Measurements from ENCODE around the gene TCF7L2.

Gene TCF7L2

GRCh38 chr10:113124724-113125123 lies 174.7 kb downstream of the TCF7L2 start:
- DNase-seq (ENCODE audit: low spot score in 2 of 2), result no peak
- peaks cover 20% of the 10 kb centered on the region for H3K27me3 Mint-ChIP-seq
- no peaks in the 10 kb centered on the region for H3K4me1 Mint-ChIP-seq
- ATAC-seq (ENCODE audit: low read depth), result no peak
- peaks cover 1% of the 10 kb centered on the region for H3K9me3 Mint-ChIP-seq
- H3K27ac Mint-ChIP-seq, result no peak overlapping the region
- H3K36me3 Mint-ChIP-seq, result no peaks in the 10 kb centered on the region
- H3K4me3 Mint-ChIP-seq, result no peak overlapping the region

DNA sequence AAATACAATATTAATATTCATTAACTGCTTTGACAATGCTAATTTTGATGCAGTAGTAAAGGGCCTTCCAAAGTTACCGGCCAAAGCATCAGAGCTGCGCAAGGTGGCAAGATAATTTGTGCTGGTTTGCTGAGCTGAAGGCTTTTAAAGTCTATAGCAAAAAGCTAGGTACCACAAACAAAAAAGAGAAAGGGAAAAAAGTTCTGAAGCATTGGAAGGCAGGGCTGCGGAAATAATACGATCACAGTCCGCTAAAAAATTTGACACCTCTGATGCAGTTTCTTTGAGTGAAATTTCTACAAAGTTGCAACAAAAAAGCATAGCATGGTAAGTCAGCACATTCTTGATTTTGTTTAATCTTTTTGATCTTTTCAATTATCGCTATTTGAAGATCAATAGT lies 175.6 kb downstream of the TCF7L2 start:
- H3K9me3 Mint-ChIP-seq, result peaks cover 1% of the 10 kb centered on the region
- no peak for DNase-seq (ENCODE audit: low spot score in 2 of 2)
- H3K27me3 Mint-ChIP-seq, result peaks cover 23% of the 10 kb centered on the region
- ATAC-seq (ENCODE audit: low read depth), result no peak
- H3K36me3 Mint-ChIP-seq, result no peaks in the 10 kb centered on the region
- H3K4me1 Mint-ChIP-seq, result no peaks in the 10 kb centered on the region
- H3K4me3 Mint-ChIP-seq, result no peak overlapping the region
- no peak overlapping the region for H3K27ac Mint-ChIP-seq

DNA sequence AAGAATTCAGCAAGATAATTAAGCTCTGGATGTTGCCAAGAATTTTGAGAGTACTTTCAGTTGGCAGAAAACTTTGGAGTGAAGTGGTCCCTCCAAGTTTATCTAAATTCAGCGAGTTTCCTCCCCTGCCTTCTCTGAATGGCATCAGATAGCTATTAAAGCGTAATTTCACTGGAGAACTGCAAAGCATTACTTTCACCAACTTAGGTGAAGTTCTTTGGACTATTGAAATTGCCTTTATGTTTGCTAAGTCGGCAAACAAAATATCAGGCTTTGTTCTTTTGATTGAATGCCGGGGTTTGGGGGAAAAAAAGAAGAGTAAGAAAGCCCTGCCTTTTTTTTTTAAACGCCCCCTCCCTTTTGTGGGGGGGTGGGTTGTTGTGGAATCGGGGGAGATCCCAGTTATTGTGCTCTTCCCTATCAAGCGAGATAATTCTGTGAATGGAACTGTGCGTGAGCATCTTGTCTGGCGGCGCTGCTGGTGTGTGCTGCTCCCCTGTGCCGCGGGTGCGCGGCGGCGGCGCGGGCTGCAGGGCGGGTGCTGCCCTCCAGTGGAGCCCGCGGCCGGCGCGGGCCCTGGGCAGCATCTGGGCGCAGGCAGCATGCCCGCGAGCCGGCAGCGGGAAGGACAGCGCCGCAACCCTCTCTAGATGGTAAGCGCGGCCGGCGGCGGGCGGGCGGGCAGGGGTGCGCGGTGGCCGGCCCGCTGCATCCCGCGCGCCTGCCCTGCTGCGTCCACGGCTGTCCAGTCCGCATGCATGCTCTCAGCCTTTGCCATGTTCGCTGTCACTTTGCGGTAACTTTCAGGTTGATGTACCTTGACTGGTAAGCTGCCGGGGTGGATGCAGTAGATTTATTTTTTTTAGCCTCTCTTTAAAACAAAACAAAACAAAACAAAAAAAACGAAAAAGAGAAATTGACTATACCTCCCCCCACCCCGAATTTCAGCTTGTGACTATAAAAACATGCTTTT lies 176.5 kb downstream of the TCF7L2 start:
- H3K36me3 Mint-ChIP-seq, result no peaks in the 10 kb centered on the region
- H3K4me3 Mint-ChIP-seq, result no peak overlapping the region
- peaks cover 1% of the 10 kb centered on the region for H3K9me3 Mint-ChIP-seq
- no peak for DNase-seq (ENCODE audit: low spot score in 2 of 2)
- no peaks in the 10 kb centered on the region for H3K4me1 Mint-ChIP-seq
- H3K27me3 Mint-ChIP-seq, result peaks cover 26% of the 10 kb centered on the region
- no peak for ATAC-seq (ENCODE audit: low read depth)
- no peak overlapping the region for H3K27ac Mint-ChIP-seq

DNA sequence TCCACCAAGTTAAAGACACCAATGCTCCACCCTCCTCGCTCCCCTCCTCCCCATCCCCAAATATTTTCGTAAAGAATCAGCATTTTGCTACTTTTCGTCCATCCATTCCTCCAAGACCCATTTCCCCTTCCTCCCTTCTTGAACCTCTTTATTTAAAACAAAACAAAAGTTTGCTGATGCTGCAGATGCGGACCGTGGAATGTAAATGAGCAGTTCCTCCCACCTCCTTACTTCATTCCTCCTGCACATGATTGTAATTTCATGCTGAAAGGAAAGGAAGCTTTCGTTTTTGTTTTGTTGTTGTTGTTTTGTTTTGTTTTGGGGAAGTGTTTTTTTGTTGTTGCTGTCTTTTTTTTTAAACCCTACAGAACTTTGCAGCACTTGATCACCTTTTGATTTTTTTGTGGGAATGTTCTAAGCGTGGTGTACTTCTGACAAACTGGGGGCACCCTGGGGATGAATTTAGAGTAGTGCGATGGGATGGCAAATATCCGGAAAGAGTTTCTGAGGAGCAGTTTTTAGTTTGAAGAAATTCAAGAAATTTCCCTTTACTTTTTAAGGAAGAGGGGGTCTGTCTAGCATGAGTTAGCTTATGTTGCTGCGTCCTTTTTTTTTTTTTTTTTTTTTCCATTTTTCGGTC lies 177.3 kb downstream of the TCF7L2 start:
- Mint-ChIP-seq H3K9me3 (peaks cover 1% of the 10 kb centered on the region), H3K36me3 (no peaks in the 10 kb centered on the region), H3K27me3 (peaks cover 26% of the 10 kb centered on the region), H3K27ac (no peak overlapping the region), H3K4me1 (no peaks in the 10 kb centered on the region), H3K4me3 (no peak overlapping the region)
- ATAC-seq (ENCODE audit: low read depth) (no peak), DNase-seq (ENCODE audit: low spot score in 2 of 2) (no peak)

DNA sequence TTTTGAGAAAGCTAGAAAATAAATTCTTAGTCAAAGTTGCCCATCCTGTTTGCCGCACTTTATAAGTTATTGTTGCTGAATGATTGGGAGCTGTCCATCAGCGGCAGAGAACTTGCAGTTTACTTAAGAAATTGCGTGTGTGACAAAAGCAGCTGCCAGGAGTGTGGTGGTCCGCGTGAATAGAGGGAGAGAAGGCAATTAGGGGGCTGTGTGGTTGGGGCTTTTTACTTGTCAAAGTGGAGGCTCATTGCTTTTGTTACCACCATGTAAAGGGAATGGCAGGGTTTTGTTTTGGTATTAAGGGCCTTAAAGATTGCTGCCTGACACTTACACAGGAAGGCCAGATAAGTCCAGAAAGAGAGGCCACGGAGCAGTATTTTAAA lies 177.8 kb downstream of the TCF7L2 start:
- peaks cover 1% of the 10 kb centered on the region for H3K9me3 Mint-ChIP-seq
- no peak for ATAC-seq (ENCODE audit: low read depth)
- H3K4me3 Mint-ChIP-seq, result no peak overlapping the region
- H3K27ac Mint-ChIP-seq, result no peak overlapping the region
- DNase-seq (ENCODE audit: low spot score in 2 of 2), result no peak
- peaks cover 26% of the 10 kb centered on the region for H3K27me3 Mint-ChIP-seq
- H3K36me3 Mint-ChIP-seq, result no peaks in the 10 kb centered on the region
- H3K4me1 Mint-ChIP-seq, result no peaks in the 10 kb centered on the region

- Mint-ChIP-seq H3K36me3 (no peaks in the 10 kb centered on the region), H3K9me3 (peaks cover 1% of the 10 kb centered on the region), H3K4me1 (no peaks in the 10 kb centered on the region), H3K27ac (no peak overlapping the region), H3K4me3 (no peak overlapping the region), H3K27me3 (peaks cover 23% of the 10 kb centered on the region)
- ATAC-seq (ENCODE audit: low read depth) (no peak), DNase-seq (ENCODE audit: low spot score in 2 of 2) (no peak)
These were observed 178.5 kb downstream of the TCF7L2 start for GRCh38 chr10:113128450-113129070.

DNA sequence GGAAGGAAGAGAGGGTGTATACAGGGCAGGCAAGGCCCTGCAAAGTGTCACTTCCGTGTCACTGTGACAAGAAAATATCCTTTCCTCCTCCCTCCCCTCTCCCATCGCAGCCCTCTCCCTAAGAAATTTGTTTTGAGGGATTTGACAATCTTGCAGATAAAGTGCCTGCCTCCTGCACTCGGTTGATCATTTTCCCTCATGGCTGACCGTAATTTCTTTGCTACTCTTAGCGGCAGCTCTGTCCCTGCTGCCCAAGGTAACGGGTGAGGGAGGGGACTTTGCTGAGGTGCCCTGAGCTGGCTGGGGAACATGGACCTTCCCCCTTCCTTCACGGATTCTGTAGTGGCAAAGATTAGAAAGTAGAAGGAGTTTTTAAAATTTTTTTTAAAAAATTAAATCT lies 179.1 kb downstream of the TCF7L2 start:
- H3K9me3 Mint-ChIP-seq, result no peaks in the 10 kb centered on the region
- no peaks in the 10 kb centered on the region for H3K4me1 Mint-ChIP-seq
- ATAC-seq (ENCODE audit: low read depth), result no peak
- DNase-seq (ENCODE audit: low spot score in 2 of 2), result no peak
- H3K4me3 Mint-ChIP-seq, result no peak overlapping the region
- no peak overlapping the region for H3K27ac Mint-ChIP-seq
- peaks cover 21% of the 10 kb centered on the region for H3K27me3 Mint-ChIP-seq
- H3K36me3 Mint-ChIP-seq, result no peaks in the 10 kb centered on the region

DNA sequence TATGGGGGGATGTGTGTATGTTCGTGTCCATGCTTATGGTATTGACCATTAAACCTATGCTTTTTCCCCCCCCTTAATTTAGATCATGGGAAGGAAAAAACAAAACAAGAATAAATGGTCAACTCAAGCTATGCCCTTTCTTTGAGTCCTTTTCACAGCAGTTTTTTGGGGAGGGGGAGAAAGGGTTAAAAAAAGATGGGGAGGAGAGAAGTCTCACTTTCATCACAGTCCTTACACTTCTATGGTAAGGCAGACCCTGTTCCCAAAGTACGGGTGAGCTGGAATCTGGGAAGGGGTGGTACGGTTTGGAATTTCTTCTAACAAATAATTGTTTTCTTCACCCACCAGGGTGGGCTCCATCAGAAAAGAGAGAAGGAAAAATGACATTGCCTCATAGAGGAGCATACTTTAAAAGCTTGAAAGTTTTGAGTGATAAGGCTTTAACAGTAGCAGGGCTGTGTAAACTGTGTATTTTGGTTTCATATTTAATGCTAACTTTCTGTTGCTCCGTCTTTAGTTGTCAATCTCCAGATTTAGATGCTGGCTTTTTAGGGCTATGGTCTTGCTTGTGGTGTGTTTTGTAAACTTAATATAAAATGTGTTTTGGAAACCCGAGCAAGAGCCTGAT lies 180.1 kb downstream of the TCF7L2 start:
- no peaks in the 10 kb centered on the region for H3K36me3 Mint-ChIP-seq
- H3K4me3 Mint-ChIP-seq, result no peak overlapping the region
- H3K4me1 Mint-ChIP-seq, result no peaks in the 10 kb centered on the region
- H3K27ac Mint-ChIP-seq, result no peak overlapping the region
- no peaks in the 10 kb centered on the region for H3K9me3 Mint-ChIP-seq
- DNase-seq (ENCODE audit: low spot score in 2 of 2), result no peak
- H3K27me3 Mint-ChIP-seq, result peaks cover 19% of the 10 kb centered on the region
- no peak for ATAC-seq (ENCODE audit: low read depth)

DNA sequence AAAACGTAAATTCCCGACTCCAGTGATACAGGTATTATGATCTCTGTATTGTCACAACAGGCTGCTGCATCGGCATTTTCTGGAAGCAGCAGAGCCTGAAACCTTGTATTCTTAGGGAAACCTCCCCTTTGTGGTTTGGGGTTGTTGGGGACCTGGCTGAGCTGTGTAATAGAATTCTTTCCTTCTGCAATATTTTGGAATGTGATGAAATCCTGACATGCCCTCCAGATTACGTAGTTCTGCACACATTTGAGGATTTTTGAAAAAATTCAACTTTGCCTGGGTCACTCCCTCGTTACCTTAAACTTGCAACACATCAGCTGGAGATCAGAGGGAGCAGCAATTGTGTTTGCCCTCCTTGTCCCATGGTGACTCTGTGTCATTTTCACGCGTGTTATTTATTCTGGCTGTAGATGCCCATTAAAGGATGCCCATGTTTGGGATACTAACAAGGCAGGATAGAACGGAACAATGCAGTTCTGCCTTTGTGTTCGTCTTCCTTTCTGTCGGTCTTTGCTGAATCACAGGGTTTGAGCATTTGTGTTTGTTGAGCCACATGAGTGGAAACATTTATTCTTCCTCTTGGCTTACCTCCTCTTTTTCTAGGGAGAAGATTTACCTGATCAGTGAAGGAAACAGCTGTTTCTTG lies 181.7 kb downstream of the TCF7L2 start:
- no peak for DNase-seq (ENCODE audit: low spot score in 2 of 2)
- no peaks in the 10 kb centered on the region for H3K4me1 Mint-ChIP-seq
- H3K4me3 Mint-ChIP-seq, result no peak overlapping the region

GRCh38 chr10:113132591-113133121 lies 182.6 kb downstream of the TCF7L2 start:
- DNase-seq (ENCODE audit: low spot score in 2 of 2), result no peak
- no peaks in the 10 kb centered on the region for H3K36me3 Mint-ChIP-seq
- H3K9me3 Mint-ChIP-seq, result no peaks in the 10 kb centered on the region

More for the DNA sequence above, 181.7 kb downstream of the TCF7L2 start:
- Mint-ChIP-seq H3K27ac (no peak overlapping the region), H3K36me3 (no peaks in the 10 kb centered on the region), H3K27me3 (peaks cover 19% of the 10 kb centered on the region), H3K9me3 (no peaks in the 10 kb centered on the region)
- no peak for ATAC-seq (ENCODE audit: low read depth)

DNA sequence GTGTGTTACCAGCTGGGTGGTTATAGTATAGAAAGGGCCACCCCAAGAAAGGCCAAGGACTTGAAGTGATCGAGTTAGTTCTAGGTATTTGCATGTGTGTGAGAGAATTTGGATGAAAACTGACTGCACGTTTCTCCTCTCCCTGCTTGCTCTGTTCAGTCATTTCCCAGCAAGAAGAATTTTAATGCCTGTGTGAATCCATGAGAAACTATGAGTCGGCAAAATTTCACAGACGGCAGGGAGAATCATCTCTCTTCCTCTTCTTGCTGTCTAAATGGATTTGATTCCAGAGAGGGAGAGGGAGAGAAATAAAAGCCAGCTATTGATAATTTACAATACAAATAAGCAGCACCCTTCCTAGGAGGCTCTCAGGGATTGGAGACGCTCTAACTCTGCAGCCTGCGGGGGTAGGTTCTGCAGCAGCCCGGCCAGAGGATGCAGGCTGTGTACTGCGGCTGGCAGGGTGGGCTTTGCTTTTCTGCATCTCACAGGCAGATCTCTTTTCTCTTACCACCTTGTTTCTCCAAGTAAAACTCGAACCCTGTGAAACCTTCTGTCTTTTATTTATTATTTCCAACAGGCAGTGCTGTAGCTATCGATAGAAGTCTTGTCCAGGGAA lies 183.6 kb downstream of the TCF7L2 start:
- ATAC-seq (ENCODE audit: low read depth) (no peak), DNase-seq (ENCODE audit: low spot score in 2 of 2) (no peak)
- H3K4me3 Mint-ChIP-seq, result no peak overlapping the region
- H3K9me3 Mint-ChIP-seq, result no peaks in the 10 kb centered on the region
- H3K36me3 Mint-ChIP-seq, result no peaks in the 10 kb centered on the region
- no peaks in the 10 kb centered on the region for H3K4me1 Mint-ChIP-seq
- H3K27ac Mint-ChIP-seq, result no peak overlapping the region
- H3K27me3 Mint-ChIP-seq, result peaks cover 14% of the 10 kb centered on the region

More at GRCh38 chr10:113132591-113133121, 182.6 kb downstream of the TCF7L2 start:
- ATAC-seq (ENCODE audit: low read depth), result no peak
- Mint-ChIP-seq H3K4me3 (no peak overlapping the region), H3K27me3 (peaks cover 17% of the 10 kb centered on the region), H3K4me1 (no peaks in the 10 kb centered on the region), H3K27ac (no peak overlapping the region)

GRCh38 chr10:113135025-113135424 lies 185.0 kb downstream of the TCF7L2 start:
- Mint-ChIP-seq H3K4me3 (no peak overlapping the region), H3K27me3 (peaks cover 9% of the 10 kb centered on the region), H3K4me1 (no peaks in the 10 kb centered on the region), H3K36me3 (no peaks in the 10 kb centered on the region), H3K9me3 (no peaks in the 10 kb centered on the region), H3K27ac (no peak overlapping the region)
- DNase-seq (ENCODE audit: low spot score in 2 of 2) (no peak), ATAC-seq (ENCODE audit: low read depth) (no peak)
